HepG2 (cell line): Measurements from ENCODE around the gene GRIN3B.
A peak's percentile ranks its signal among the peaks of the same experiment; 100 is the strongest.

Experiments
- BATF2 ChIP-seq: sonication (generic); formaldehyde crosslinking; IDR thresholded peaks from 2 replicates; pipeline ENCODE4 v1.8.0; 2022; ENCODE audit warnings: mild to moderate bottlenecking, missing genetic modification reagents, moderate library complexity
- CTCF ChIP-seq: sonication (generic); formaldehyde crosslinking; IDR thresholded peaks from 2 replicates; pipeline ENCODE4 v1.5.0; 2020; ENCODE audit warnings: mild to moderate bottlenecking, missing genetic modification reagents, moderate library complexity
- MXD4 ChIP-seq: IDR thresholded peaks from 2 replicates; pipeline ENCODE4 v1.6.1; 2016; ENCODE audit warnings: mild to moderate bottlenecking, missing biosample characterization, missing genetic modification reagents
- MYNN ChIP-seq: sonication (generic); formaldehyde crosslinking; IDR thresholded peaks from 2 replicates; pipeline ENCODE4 v1.4.0; 2020; ENCODE audit warnings: mild to moderate bottlenecking, low read depth, missing genetic modification reagents
- NKX3-1 ChIP-seq: sonication (generic); formaldehyde crosslinking; IDR thresholded peaks from 2 replicates; pipeline ENCODE4 v1.5.0; 2020; ENCODE audit warnings: missing genetic modification reagents

- no peak; the same call in 1 of the 2 replicates for TF ChIP-seq MYNN
- TF ChIP-seq BATF2: no peak
- peak; percentile 86 for TF ChIP-seq CTCF (CRISPR knock-in tag)
- no peak for TF ChIP-seq NKX3-1 (CRISPR knock-in tag)
- no peak for TF ChIP-seq MXD4 (CRISPR knock-in tag)
Measured at GRCh38 chr19:982567-983170, 17.6 kb upstream of the GRIN3B start.
